ENCODE measurements around the gene DNAJB1. TPM values are rescaled to one million over a fixed set of nuclear protein-coding genes. Genes with fewer than 3 reads are reported as not detected.

Gene DNAJB1
- total RNA-seq, 1 donor from 2014 or later, result 53.9 TPM

GRCh38 chr19:14536926-14537692 lies 18.9 kb upstream of the DNAJB1 start:
- peak; percentile 60 for DNase-seq
- no peak overlapping the region for H3K27ac Mint-ChIP-seq (ENCODE audit: unreplicated experiment)
- no peak for TF ChIP-seq CTCF (IDR thresholded peaks at IDR 0.05; ENCODE audit: partially characterized antibody, unreplicated experiment)

GRCh38 chr19:14533450-14533849 lies 15.3 kb upstream of the DNAJB1 start:
- no peak for TF ChIP-seq CTCF (IDR thresholded peaks at IDR 0.05; ENCODE audit: partially characterized antibody, unreplicated experiment)

More at GRCh38 chr19:14536926-14537692, 18.9 kb upstream of the DNAJB1 start:
- Mint-ChIP-seq H3K4me1 (ENCODE audit: low read depth, unreplicated experiment) (peaks cover 2% of the 10 kb centered on the region), H3K9me3 (ENCODE audit: unreplicated experiment) (no peaks in the 10 kb centered on the region), H3K27me3 (ENCODE audit: unreplicated experiment) (peaks cover 2% of the 10 kb centered on the region), H3K36me3 (ENCODE audit: unreplicated experiment) (no peaks in the 10 kb centered on the region), H3K4me3 (ENCODE audit: unreplicated experiment) (no peak overlapping the region)

GRCh38 chr19:14530506-14530905 lies 12.3 kb upstream of the DNAJB1 start:
- peak overlapping the region; percentile 93 for H3K4me3 Mint-ChIP-seq (ENCODE audit: unreplicated experiment)
- no peak overlapping the region for H3K27ac Mint-ChIP-seq (ENCODE audit: unreplicated experiment)
- H3K9me3 Mint-ChIP-seq (ENCODE audit: unreplicated experiment), result peaks cover 5% of the 10 kb centered on the region
- peaks cover 3% of the 10 kb centered on the region for H3K4me1 Mint-ChIP-seq (ENCODE audit: low read depth, unreplicated experiment)
- H3K27me3 Mint-ChIP-seq (ENCODE audit: unreplicated experiment), result no peaks in the 10 kb centered on the region
- TF ChIP-seq CTCF (IDR thresholded peaks at IDR 0.05; ENCODE audit: partially characterized antibody, unreplicated experiment), result no peak
- H3K36me3 Mint-ChIP-seq (ENCODE audit: unreplicated experiment), result no peaks in the 10 kb centered on the region
- DNase-seq, result no peak

More at GRCh38 chr19:14533450-14533849, 15.3 kb upstream of the DNAJB1 start:
- peaks cover 3% of the 10 kb centered on the region for H3K9me3 Mint-ChIP-seq (ENCODE audit: unreplicated experiment)
- peaks cover 5% of the 10 kb centered on the region for H3K4me1 Mint-ChIP-seq (ENCODE audit: low read depth, unreplicated experiment)
- H3K27me3 Mint-ChIP-seq (ENCODE audit: unreplicated experiment), result no peaks in the 10 kb centered on the region
- no peak for DNase-seq
- no peak overlapping the region for H3K27ac Mint-ChIP-seq (ENCODE audit: unreplicated experiment)
- no peak overlapping the region for H3K4me3 Mint-ChIP-seq (ENCODE audit: unreplicated experiment)
- no peaks in the 10 kb centered on the region for H3K36me3 Mint-ChIP-seq (ENCODE audit: unreplicated experiment)

GRCh38 chr19:14530005-14530348 lies 11.8 kb upstream of the DNAJB1 start:
- no peaks in the 10 kb centered on the region for H3K36me3 Mint-ChIP-seq (ENCODE audit: unreplicated experiment)
- H3K27me3 Mint-ChIP-seq (ENCODE audit: unreplicated experiment), result no peaks in the 10 kb centered on the region
- no peak for TF ChIP-seq CTCF (IDR thresholded peaks at IDR 0.05; ENCODE audit: partially characterized antibody, unreplicated experiment)
- H3K27ac Mint-ChIP-seq (ENCODE audit: unreplicated experiment), result peak overlapping the region; percentile 82
- peak; percentile 72 for DNase-seq
- peaks cover 5% of the 10 kb centered on the region for H3K9me3 Mint-ChIP-seq (ENCODE audit: unreplicated experiment)
- peaks cover 3% of the 10 kb centered on the region for H3K4me1 Mint-ChIP-seq (ENCODE audit: low read depth, unreplicated experiment)
- peak overlapping the region; percentile 93 for H3K4me3 Mint-ChIP-seq (ENCODE audit: unreplicated experiment)

- TF ChIP-seq CTCF (IDR thresholded peaks at IDR 0.05; ENCODE audit: partially characterized antibody, unreplicated experiment), result no peak
- Mint-ChIP-seq H3K36me3 (ENCODE audit: unreplicated experiment) (no peaks in the 10 kb centered on the region), H3K9me3 (ENCODE audit: unreplicated experiment) (peaks cover 5% of the 10 kb centered on the region), H3K27me3 (ENCODE audit: unreplicated experiment) (no peaks in the 10 kb centered on the region), H3K27ac (ENCODE audit: unreplicated experiment) (peak within 1 kb of the TSS; percentile 82), H3K4me3 (ENCODE audit: unreplicated experiment) (peak within 1 kb of the TSS; percentile 93), H3K4me1 (ENCODE audit: low read depth, unreplicated experiment) (peaks cover 3% of the 10 kb centered on the region)
- DNase-seq, result peak; percentile 100
These were observed 11.2 kb upstream of the DNAJB1 start, which contains the start of gene TECR for GRCh38 chr19:14529254-14530004. Gene TECR, plus strand, starts transcription at chr19:14529594. Its CDS starts 103 bp downstream, at chr19:14529697.
